NCI-H128 (cell line): ENCODE measurements around the gene PDRG1.

Source experiments
- DNase-seq: peaks from one replicate; lab custom pipeline; 2025; ENCODE audit not compliant: unreplicated experiment; lab: John Stamatoyannopoulos, UW

PDRG1 gene

GRCh38 chr20:31967830-31968249 is 16.0 kb upstream of the PDRG1 start, which contains the start of gene XKR7:
TSS of gene XKR7 (plus strand) at chr20:31968151. CDS start at chr20:31968176, 25 bp downstream.
- peak; percentile 34 for DNase-seq

DNA sequence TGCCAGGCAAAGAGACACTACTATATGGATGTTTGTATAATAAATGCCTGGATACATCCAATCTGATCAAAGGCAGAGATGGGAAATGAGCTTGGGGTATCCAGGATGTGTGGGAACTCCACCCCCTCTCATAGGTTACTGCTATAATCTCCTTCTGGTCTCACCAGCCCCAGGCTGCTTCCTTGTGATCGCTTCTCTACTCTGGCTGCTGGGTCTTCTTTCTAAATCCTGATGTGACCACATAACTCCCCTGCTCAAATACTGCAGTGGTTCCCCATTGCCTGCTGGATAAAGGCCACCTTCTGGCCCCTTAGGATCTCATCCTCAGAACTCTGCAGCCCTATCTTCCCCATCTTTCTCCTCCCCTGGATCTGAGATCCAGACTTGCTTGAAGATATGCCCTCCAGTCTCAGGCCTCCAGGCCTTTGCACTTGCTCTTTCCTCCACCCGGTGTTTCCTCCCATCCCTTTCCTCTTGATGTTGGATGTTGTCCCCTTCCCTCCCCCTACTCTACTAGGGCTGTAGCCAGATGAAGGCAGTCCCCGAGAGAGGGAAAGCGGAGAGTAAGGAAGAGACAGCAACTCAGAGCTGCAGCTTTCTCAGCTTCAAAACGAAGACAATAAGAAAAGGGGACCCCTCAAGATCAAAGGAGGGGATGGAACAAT is 15.3 kb upstream of the PDRG1 start:
- DNase-seq, result no peak

GRCh38 chr20:31963889-31964288 is 12.0 kb upstream of the PDRG1 start:
- DNase-seq, result no peak

DNA sequence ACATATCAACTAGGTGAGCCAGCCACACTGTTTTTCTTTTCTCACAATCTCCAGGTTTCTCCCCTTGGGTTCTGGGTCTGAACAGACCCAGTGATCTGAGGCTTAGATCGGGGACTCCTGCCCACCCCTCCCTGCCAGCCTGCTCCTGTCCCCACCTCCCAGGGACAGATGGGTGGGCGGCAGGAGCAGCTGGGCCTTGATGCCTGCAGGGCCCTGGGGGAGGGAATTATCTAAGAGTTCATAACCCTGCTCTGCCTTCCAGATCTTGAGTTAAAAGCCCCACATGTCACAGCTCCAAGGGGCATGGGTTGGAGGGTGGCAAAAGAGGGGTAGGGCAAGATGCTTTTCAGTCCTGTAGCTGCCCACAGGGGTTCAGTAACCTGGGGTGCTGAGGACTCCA is 10.9 kb upstream of the PDRG1 start:
- DNase-seq, result no peak

DNA sequence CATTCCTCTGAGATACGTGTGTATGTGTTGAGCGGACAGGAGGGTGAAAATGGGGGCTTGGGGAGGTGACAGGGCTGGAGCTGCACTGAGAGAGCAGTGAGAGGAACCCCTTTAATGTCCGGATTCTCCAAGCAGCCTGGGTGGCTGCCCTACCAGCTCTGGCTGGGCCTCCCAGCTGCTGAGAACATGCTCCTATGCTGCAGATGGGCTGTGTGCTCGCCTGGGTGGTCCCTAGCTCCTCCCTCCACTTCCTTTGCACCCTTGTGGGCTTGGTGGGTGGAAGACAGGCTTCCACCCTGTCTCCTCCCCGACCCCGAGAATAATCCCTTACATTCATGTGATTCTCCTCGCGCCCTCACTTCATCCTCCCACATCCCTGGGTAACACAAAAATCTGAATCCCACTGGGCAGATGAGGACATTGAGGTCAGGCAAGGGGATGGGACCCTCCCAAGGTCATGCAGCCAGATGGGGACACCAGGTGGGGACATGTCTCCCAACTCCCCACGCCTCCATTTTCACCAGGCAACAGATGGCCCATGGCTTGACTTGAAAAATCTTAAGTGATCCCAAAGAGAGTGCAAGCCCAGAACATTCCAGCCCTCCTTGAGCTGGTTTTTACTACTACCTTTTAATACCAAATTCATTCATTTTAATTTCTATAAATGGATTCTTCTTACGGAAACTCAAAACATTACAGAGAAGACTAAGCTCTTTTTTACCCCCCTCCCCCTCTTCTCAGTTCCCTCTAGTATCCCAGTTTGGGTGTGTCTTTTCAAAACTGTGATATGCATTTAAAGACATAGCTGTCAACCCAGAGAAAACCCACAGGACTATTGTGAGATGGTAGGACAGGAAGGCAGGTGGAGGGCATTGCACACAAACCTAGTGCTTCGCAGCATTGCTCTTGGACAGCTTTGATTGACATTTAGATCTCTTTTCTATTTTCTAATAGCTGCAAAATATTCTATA is 5.0 kb upstream of the PDRG1 start:
- DNase-seq, result no peak

- no peak for DNase-seq
Observed at GRCh38 chr20:31954500-31954899, 2.7 kb upstream of the PDRG1 start.

DNA sequence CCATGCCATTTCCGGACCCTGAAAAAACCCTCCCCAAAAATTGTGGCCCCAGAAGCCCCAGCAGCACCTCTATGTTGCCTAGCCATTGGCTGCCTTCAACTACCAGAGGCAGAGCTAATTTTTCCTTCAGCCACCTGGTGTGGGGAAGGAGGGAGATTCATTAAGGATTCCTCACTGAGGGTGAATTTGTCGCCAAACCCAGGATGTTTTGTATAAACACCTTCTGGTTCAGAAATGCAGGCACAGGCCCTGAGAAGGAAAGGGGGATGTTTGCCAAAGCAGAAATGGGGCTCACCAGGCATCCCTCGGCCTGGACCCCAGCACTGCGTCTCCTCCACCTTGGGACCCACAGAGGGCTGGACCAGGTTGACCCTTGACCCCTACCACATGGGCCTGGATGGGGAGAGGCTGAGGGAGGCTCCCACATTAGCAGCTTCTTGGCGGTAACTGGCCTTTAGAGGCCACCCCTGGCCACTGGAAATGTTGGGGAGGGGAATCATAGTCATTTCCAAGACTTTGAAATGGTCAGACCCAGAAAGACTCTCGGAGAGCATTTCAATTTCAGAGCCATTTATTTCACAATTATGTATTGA is 1.8 kb upstream of the PDRG1 start:
- DNase-seq, result no peak

- no peak for DNase-seq
Observed at GRCh38 chr20:31951203-31951529, 680 bp downstream of the PDRG1 start.

GRCh38 chr20:31949877-31950646 is 1.8 kb downstream of the PDRG1 start:
- no peak for DNase-seq

DNA sequence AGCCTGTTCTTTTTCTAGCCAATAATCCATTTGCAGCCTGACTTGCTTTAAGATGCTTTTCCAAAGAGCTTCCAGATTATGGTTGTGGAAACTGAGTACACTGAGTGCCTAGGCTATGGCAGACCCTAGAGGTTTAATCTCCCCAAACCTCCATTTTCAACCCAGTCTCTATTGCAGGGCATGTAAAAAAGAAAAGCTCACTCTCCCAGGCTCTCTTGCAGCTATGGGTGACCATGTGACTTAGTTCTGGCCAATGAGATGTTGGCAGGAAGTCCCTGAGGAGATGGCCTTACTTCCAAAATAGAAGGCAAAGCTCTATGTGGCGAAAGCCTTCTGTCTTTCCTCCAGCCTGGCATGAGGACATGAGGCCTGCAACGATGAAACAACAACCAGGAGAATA is 3.8 kb downstream of the PDRG1 start:
- no peak for DNase-seq

- no peak for DNase-seq
Observed at GRCh38 chr20:31945785-31946184, 6.1 kb downstream of the PDRG1 start.

DNA sequence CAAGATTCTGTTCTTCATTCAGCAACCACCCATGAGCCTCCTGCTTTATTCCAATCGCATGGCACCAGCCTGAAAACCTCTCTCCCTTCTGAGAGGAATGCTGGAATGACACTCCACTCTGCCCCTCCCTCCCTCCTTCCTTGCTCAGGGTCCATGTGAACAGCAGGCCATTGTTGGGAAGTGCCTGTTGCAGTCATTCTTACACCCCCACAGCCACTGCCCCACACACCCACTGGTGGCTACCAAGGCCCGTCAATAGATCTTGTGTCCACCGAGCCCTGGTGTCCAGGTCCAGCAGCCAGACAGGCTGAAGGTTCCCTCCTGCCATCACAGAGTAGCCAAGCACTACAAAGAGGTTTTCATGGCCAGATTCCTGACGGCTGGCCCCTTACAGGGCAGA is 6.5 kb downstream of the PDRG1 start:
- no peak for DNase-seq

- DNase-seq, result no peak
Observed at GRCh38 chr20:31943052-31943471, 8.8 kb downstream of the PDRG1 start.

- DNase-seq, result no peak
Observed at GRCh38 chr20:31939661-31940060, 12.2 kb downstream of the PDRG1 start.

DNA sequence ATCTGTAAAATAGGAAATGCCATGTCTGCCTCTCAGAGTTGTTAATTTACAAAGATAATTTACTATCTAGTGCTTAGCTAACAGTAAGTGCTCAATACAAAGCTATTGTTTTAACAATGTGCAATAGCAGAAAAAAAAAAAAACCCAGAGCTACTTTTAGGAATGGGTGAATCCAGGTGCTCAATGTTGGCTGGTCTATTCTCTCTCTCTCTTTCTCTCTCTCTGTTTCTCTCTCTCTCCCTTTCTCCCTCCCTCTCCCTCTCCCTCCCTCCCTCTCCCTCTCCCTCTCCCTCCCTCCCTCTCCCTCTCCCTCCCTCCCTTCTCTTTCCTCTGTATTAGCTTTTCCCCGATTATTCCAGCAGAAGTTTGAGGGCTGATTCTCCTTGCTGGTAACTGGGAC is 14.0 kb downstream of the PDRG1 start:
- DNase-seq, result no peak

DNA sequence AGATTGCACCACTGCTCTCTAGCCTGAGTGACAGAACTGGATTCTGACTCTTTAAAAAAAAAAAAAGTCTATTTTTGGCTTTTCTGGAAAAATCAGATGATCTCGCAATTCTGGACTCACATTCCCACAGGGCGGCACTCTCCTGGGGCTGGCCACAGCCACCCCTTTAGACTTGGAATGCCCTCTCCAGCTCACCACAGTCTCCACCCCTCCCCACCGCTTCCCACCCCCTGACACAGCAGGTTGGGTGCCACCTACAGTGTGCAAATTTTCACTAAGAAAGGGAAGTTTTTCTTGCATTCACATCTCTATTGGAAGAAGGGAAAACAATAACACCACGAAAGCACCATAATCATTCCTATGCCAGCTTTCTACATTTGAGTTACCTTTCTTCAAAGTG is 15.4 kb downstream of the PDRG1 start:
- no peak for DNase-seq

- DNase-seq, result no peak
Observed at GRCh38 chr20:31934968-31935764, 16.7 kb downstream of the PDRG1 start.

- no peak for DNase-seq
Observed at GRCh38 chr20:31934491-31934890, 17.4 kb downstream of the PDRG1 start.

GRCh38 chr20:31933698-31934097 is 18.1 kb downstream of the PDRG1 start:
- no peak for DNase-seq

GRCh38 chr20:31930779-31931178 is 21.1 kb downstream of the PDRG1 start:
- no peak for DNase-seq
